ENCODE data around the gene ALPI.
"Not testable (repeated sequence)": the region's sequence is repeated elsewhere in the genome, so short reads cannot be mapped to it uniquely, and the experiment has no call there.

ALPI gene

GRCh38 chr2:232455426-232456255 is at the start of gene ALPI:
Gene ALPI, plus strand, starts transcription at chr2:232456153. Its CDS starts 47 bp downstream, at chr2:232456200.
- no peak for DNase-seq

- DNase-seq: no peak
Measured at GRCh38 chr2:232406556-232407310, 49.2 kb upstream of the ALPI start, which contains the start of gene ALPG. Gene ALPG, plus strand, starts transcription at chr2:232406844. Its CDS starts 51 bp downstream, at chr2:232406895.

- DNase-seq: not testable (repeated sequence)
Measured at GRCh38 chr2:232407428-232408150, 48.4 kb upstream of the ALPI start.

- not testable (repeated sequence) for DNase-seq
Measured at GRCh38 chr2:232408269-232408668, 47.7 kb upstream of the ALPI start.

GRCh38 chr2:232409617-232410016 is 46.3 kb upstream of the ALPI start:
- DNase-seq: not testable (repeated sequence)

- no peak for DNase-seq
Measured at GRCh38 chr2:232410238-232410900, 45.6 kb upstream of the ALPI start.

- no peak for DNase-seq
Measured at GRCh38 chr2:232411901-232412629, 43.9 kb upstream of the ALPI start.

GRCh38 chr2:232412986-232413385 is 43.0 kb upstream of the ALPI start:
- DNase-seq: no peak

- no peak for DNase-seq
Measured at GRCh38 chr2:232415138-232415690, 40.7 kb upstream of the ALPI start.

GRCh38 chr2:232415736-232416520 is 40.0 kb upstream of the ALPI start:
- DNase-seq: no peak

GRCh38 chr2:232416521-232417470 is 39.2 kb upstream of the ALPI start:
- no peak for DNase-seq

- DNase-seq: no peak
Measured at GRCh38 chr2:232417489-232417888, 38.5 kb upstream of the ALPI start.

- DNase-seq: no peak
Measured at GRCh38 chr2:232418056-232418455, 37.9 kb upstream of the ALPI start.

- no peak for DNase-seq
Measured at GRCh38 chr2:232418466-232419244, 37.3 kb upstream of the ALPI start.

GRCh38 chr2:232419245-232420072 is 36.5 kb upstream of the ALPI start:
- DNase-seq: no peak

- DNase-seq: no peak
Measured at GRCh38 chr2:232420073-232420454, 35.9 kb upstream of the ALPI start.

GRCh38 chr2:232420463-232421188 is 35.3 kb upstream of the ALPI start:
- DNase-seq: no peak

Measured in activated CD4-positive, CD25-positive, alpha-beta regulatory T cell (primary cell).